Ishikawa (cell line): ENCODE measurements around the gene BACE2.

Experiments used
- CEBPB ChIP-seq: IDR thresholded peaks from 2 replicates; pipeline ENCODE4 v1.6.1; 2012
- CREB1 ChIP-seq: IDR thresholded peaks from 2 replicates; pipeline ENCODE4 v1.6.1; 2012; ENCODE audit warnings: low read depth
- EGR1 ChIP-seq: IDR thresholded peaks from 2 replicates; pipeline ENCODE4 v1.6.1; 2012
- EP300 ChIP-seq: IDR thresholded peaks from 2 replicates; pipeline ENCODE4 v1.6.1; 2012; ENCODE audit warnings: borderline replicate concordance
- FOXM1 ChIP-seq: IDR thresholded peaks from 2 replicates; pipeline ENCODE4 v1.6.1; 2012; ENCODE audit warnings: low read depth, borderline replicate concordance
- NFIC ChIP-seq: IDR thresholded peaks from 2 replicates; pipeline ENCODE4 v1.6.1; 2012
- RAD21 ChIP-seq: IDR thresholded peaks from 2 replicates; pipeline ENCODE4 v1.6.1; 2012; ENCODE audit warnings: low read depth
- TAF1 ChIP-seq: IDR thresholded peaks from 2 replicates; pipeline ENCODE4 v1.6.1; 2012; ENCODE audit warnings: low read depth, mild to moderate bottlenecking
- TCF12 ChIP-seq: IDR thresholded peaks from 2 replicates; pipeline ENCODE4 v1.6.1; 2012; ENCODE audit warnings: low read depth
- TEAD4 ChIP-seq: IDR thresholded peaks from 2 replicates; pipeline ENCODE4 v1.6.1; 2012
- YY1 ChIP-seq: IDR thresholded peaks from 2 replicates; pipeline ENCODE4 v1.6.1; 2012; ENCODE audit warnings: low read depth
- TF ChIP-seq, protein P1 (sequence below): IDR thresholded peaks from 2 replicates; pipeline ENCODE4 v1.6.1; 2012
- TF ChIP-seq, protein P2 (sequence below): IDR thresholded peaks from 2 replicates; pipeline ENCODE4 v1.6.1; 2012; ENCODE audit warnings: low read depth, mild to moderate bottlenecking
- TF ChIP-seq, protein P3 (sequence below): IDR thresholded peaks from 2 replicates; pipeline ENCODE4 v1.6.1; 2012

DNA sequence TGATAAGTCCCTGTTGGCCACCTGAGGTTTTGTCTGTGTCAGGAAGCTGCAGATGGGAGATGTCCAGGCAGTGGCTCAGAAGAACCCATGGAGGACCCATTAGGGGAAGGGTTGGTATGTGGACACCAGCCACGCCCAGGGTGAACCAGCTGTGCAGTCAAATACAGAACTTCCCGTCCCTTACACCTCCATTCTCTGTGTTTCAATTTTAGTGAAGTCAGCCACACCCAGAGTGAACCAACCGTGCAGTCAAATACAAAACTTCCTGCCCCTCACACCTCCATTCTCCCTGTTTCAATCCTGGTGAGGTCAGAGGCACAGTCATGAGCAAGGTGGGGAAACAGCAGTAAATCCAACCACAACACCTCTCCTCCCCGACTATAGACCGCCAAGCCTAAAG lies 27.4 kb downstream of the BACE2 start:
- no peak for TF ChIP-seq RAD21
- TF ChIP-seq, protein P1, sequence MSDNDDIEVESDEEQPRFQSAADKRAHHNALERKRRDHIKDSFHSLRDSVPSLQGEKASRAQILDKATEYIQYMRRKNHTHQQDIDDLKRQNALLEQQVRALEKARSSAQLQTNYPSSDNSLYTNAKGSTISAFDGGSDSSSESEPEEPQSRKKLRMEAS, result no peak
- TF ChIP-seq EP300, result no peak
- TF ChIP-seq, protein P2, sequence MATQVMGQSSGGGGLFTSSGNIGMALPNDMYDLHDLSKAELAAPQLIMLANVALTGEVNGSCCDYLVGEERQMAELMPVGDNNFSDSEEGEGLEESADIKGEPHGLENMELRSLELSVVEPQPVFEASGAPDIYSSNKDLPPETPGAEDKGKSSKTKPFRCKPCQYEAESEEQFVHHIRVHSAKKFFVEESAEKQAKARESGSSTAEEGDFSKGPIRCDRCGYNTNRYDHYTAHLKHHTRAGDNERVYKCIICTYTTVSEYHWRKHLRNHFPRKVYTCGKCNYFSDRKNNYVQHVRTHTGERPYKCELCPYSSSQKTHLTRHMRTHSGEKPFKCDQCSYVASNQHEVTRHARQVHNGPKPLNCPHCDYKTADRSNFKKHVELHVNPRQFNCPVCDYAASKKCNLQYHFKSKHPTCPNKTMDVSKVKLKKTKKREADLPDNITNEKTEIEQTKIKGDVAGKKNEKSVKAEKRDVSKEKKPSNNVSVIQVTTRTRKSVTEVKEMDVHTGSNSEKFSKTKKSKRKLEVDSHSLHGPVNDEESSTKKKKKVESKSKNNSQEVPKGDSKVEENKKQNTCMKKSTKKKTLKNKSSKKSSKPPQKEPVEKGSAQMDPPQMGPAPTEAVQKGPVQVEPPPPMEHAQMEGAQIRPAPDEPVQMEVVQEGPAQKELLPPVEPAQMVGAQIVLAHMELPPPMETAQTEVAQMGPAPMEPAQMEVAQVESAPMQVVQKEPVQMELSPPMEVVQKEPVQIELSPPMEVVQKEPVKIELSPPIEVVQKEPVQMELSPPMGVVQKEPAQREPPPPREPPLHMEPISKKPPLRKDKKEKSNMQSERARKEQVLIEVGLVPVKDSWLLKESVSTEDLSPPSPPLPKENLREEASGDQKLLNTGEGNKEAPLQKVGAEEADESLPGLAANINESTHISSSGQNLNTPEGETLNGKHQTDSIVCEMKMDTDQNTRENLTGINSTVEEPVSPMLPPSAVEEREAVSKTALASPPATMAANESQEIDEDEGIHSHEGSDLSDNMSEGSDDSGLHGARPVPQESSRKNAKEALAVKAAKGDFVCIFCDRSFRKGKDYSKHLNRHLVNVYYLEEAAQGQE, result no peak
- no peak for TF ChIP-seq FOXM1
- TF ChIP-seq, protein P3, sequence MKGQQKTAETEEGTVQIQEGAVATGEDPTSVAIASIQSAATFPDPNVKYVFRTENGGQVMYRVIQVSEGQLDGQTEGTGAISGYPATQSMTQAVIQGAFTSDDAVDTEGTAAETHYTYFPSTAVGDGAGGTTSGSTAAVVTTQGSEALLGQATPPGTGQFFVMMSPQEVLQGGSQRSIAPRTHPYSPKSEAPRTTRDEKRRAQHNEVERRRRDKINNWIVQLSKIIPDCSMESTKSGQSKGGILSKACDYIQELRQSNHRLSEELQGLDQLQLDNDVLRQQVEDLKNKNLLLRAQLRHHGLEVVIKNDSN, result no peak
- TF ChIP-seq YY1, result no peak
- TF ChIP-seq NFIC, result no peak
- TF ChIP-seq TAF1, result no peak
- TF ChIP-seq EGR1, result no peak
- TF ChIP-seq CREB1, result no peak
- TF ChIP-seq CEBPB, result no peak
- TF ChIP-seq TCF12, result no peak
- TF ChIP-seq TEAD4, result no peak
